ENCODE measurements around the gene POLA1.

The POLA1 gene

DNA sequence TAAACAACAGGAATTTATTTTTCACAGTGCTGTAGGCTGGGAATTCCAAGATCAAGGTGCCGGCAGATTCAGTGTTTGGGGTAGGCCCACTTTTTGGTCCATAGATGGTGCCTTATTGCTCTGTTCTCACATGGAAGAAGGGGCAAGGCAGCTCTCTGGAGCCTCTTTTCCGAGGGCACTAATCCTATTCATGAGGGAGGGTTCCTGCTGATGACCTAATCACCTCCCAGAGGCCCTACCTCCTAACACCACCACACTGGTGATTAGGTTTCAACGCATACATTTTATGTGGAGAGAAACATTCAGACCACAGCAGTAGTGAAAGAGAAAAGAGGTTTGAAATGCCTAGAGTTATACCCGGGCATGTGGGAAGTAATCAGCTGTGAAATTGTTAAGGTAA is 1.4 kb upstream of the POLA1 start:
- no peak for DNase-seq (ENCODE audit: low spot score)

DNA sequence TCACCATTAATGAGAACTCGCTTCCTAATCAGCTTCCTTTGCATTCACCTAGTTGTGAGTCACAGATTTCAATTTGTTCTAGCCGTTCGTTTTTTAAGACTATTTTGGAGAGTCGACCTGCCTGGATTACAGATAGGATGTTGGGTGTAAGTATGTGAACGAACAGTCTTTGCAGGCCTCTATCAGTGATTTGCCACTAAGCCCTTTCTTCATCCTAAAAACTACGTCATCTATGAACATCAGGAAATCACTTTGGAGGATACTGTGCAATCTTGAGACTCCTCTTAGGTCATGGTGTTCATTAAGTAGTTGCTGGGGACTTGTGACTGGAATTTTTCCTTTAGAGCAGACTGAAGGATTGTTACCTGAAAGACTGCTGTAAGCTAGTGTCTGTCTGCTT is 1.1 kb downstream of the POLA1 start:
- DNase-seq (ENCODE audit: low spot score), result no peak

DNA sequence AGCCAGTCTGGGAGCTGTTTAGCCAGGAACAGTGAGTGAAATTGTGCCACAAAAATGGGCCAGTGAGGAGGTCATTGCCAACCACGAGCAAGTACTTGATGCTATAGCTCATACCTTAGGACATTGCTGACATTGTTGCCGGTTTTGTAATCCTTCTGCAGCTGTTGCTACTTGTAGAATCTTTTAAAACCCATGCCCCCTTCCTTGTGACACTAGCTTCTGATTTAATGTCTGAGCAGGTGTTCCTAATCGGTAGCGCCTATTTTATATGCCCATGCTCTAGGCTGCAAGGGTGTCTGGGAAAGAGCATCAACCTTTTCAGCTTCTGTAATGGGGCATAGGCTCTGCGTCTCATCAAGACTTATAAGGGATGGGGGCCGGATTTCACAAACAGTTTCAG is 2.6 kb downstream of the POLA1 start:
- DNase-seq (ENCODE audit: low spot score), result no peak

- no peak for DNase-seq (ENCODE audit: low spot score)
Observed at GRCh38 chrX:24702362-24703184, 8.9 kb downstream of the POLA1 start.

DNA sequence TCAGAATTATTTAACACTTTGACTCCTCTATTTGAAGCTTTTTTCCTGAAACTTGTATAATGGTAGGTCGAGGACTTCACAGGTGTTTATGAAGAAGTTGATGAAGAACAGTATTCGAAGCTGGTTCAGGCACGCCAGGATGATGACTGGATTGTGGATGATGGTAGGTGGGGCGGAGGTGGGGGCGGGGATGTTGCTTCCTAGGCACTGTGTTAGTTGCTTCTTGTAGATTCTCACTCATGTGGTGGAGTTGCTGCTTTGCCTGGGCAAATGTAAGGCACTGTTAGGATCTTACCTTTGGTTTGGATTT is 9.4 kb downstream of the POLA1 start:
- no peak for DNase-seq (ENCODE audit: low spot score)

GRCh38 chrX:24718771-24719170 is 25.1 kb downstream of the POLA1 start:
- DNase-seq (ENCODE audit: low spot score), result no peak

GRCh38 chrX:24720036-24720435 is 26.3 kb downstream of the POLA1 start:
- DNase-seq (ENCODE audit: low spot score), result no peak

- DNase-seq (ENCODE audit: low spot score), result no peak
Observed at GRCh38 chrX:24728530-24728929, 34.8 kb downstream of the POLA1 start.

GRCh38 chrX:24732766-24733500 is 39.2 kb downstream of the POLA1 start:
- no peak for DNase-seq (ENCODE audit: low spot score)

- no peak for DNase-seq (ENCODE audit: low spot score)
Observed at GRCh38 chrX:24741330-24741729, 47.6 kb downstream of the POLA1 start.

- no peak for DNase-seq (ENCODE audit: low spot score)
Observed at GRCh38 chrX:24748196-24748595, 54.5 kb downstream of the POLA1 start.

DNA sequence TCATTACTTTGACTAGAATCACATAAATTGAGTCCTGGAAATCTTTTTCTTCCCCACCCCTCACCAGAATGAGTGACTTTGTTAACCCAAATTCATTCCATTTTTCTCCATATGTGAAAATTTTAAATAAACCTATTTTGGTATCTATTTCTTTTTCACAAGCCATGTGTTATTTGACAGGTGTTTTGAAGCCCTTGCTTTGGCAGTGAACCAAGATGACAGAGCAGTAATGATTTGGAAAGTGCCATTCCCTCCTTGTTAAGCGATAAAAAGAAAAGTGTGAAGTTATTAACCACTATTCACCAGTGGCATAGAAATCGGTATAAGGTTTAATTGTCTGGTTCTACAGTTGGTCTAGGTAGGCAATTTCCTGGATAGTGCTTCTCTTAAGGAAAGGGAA is 66.1 kb downstream of the POLA1 start:
- DNase-seq (ENCODE audit: low spot score), result no peak

- DNase-seq (ENCODE audit: low spot score), result no peak
Observed at GRCh38 chrX:24760363-24761000, 66.8 kb downstream of the POLA1 start.

GRCh38 chrX:24761306-24761705 is 67.6 kb downstream of the POLA1 start:
- DNase-seq (ENCODE audit: low spot score), result no peak

DNA sequence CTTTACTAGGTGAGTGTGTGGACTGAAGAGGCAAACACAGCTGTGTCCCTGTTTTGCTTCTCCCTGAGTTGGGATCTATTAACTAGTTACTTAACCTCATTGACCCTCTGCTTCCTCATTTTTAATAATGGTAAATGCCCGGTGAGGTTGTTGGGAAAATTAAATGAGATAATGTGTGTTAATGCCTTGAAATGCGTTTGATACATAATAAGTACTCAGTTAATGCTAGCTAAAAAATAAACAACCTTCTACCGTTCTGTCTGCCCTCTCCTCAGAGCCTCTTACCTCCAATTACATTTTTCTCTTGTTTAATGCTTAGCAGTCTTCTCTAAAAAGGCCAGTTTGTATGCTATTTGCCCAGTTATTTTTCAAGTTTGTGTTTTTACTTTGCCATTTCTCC is 70.3 kb downstream of the POLA1 start:
- DNase-seq (ENCODE audit: low spot score), result no peak

DNA sequence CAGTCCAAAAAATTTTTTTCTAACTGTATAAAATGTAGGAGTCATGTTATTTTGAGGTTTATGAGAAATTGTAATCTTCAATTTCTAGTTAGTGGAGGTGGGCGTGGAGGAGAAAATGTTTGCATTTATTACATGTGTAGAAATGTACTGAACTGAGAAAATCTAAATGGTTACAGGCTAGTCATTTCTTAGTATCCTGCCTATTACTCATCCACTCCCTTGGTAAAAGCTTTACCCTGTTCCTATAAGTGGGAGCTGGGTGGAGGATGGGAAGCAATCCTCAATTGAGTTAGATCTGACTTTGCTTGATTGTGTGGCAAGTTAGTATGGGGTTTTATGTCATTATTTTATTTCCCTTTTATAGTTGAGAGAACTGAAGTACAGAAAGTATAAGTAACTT is 73.8 kb downstream of the POLA1 start:
- DNase-seq (ENCODE audit: low spot score), result no peak

GRCh38 chrX:24768556-24768955 is 74.8 kb downstream of the POLA1 start:
- no peak for DNase-seq (ENCODE audit: low spot score)

GRCh38 chrX:24774650-24775049 is 80.9 kb downstream of the POLA1 start:
- no peak for DNase-seq (ENCODE audit: low spot score)

DNA sequence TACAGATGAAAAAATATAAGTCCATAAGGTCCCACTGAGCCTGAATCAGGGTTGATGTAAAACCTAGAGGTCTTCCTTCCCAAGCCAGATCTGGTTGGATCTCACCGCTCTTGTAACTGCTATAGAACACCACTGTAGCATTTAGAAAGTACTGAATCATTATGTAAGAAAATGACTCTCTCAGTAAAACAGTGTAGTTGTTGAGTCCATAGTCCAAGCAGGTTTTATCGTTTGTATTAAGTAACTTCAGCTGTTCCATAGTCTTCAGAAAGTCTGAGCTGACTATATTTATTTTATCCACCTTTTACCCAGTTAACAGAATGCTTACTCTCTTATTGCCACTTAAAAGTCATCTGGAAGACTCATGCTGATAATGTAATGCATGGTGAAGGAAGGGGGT is 82.2 kb downstream of the POLA1 start:
- no peak for DNase-seq (ENCODE audit: low spot score)

DNA sequence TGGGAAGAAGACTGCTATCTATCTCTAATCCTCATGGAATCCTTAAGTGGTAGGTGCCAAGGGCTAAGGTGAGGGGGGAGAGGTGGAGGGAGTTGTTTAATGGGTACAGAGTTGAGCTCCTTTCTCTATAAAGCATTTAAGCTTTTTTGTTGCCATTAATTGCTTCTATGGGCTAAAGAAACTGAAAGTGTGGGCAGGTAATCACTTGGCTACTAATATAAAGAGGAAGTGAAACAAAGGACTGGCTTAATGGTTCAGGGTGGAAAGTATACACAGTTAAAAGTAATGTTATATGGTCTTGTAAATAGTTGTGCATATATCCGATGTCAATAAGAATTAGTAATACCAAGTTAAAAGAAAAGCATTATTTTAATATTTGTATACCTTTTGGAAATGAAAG is 83.9 kb downstream of the POLA1 start:
- no peak for DNase-seq (ENCODE audit: low spot score)

DNA sequence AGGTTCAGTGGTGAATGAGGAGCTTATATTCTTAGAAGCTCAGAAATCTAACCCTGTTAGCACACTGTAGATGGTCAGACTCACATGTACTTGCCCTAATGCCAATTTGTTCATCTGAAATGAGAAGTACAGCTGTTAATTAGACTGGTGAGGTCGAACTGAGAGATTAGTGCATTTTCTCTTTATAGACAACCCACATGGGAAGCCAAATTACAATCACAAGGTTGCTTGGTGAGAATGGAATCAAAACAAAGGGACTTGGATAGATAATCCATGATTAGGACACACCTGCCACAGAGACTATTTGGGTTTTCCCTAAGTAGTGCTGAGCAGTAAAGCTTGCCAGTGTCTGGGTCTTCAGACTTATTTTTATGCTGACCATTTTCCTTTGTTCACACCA is 88.3 kb downstream of the POLA1 start:
- DNase-seq (ENCODE audit: low spot score), result no peak

- DNase-seq (ENCODE audit: low spot score), result no peak
Observed at GRCh38 chrX:24789047-24789446, 95.3 kb downstream of the POLA1 start.

DNA sequence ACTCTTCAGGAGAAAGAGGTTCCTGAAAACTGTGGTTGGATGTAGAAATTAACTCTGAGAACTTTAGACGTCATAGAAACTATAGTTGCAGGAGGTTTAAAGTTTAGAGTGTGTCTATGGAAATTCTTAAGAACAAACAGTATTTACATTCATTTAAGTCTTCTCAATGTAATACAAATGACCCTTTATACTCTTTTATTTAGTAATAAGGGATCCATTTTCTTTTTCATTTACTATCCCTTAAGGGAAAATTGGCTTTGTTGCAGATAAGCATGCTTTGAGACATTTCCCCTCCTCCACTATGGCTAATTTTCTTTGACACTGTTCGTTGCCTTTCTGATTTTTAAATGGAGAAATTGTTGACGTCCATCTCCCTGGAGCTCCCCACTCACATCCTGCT is 96.4 kb downstream of the POLA1 start:
- no peak for DNase-seq (ENCODE audit: low spot score)

Measured in left forelimb (tissue), 1 donor.